Superior temporal gyrus (tissue), 1 donor: ENCODE results near the gene RASSF3.

Experiments used
- DNase-seq: peaks from one replicate; pipeline ENCODE4 v3.0.0-alpha.2; 2016; ENCODE audit errors: extremely low spot score

Gene RASSF3

GRCh38 chr12:64669270-64669842 is 59.1 kb downstream of the RASSF3 start:
- no peak for DNase-seq

GRCh38 chr12:64670019-64670418 is 59.7 kb downstream of the RASSF3 start:
- DNase-seq = no peak

- no peak for DNase-seq
These were observed 60.8 kb downstream of the RASSF3 start for GRCh38 chr12:64670919-64671639.

- DNase-seq = no peak
These were observed 61.4 kb downstream of the RASSF3 start for GRCh38 chr12:64671681-64672080.

GRCh38 chr12:64672925-64673409 is 62.7 kb downstream of the RASSF3 start:
- DNase-seq = no peak

GRCh38 chr12:64673490-64674169 is 63.3 kb downstream of the RASSF3 start:
- DNase-seq = no peak

- DNase-seq = no peak
These were observed 64.2 kb downstream of the RASSF3 start for GRCh38 chr12:64674367-64674922.

- DNase-seq = no peak
These were observed 65.5 kb downstream of the RASSF3 start for GRCh38 chr12:64675795-64676194.

GRCh38 chr12:64678248-64678647 is 68.0 kb downstream of the RASSF3 start:
- DNase-seq = no peak

GRCh38 chr12:64678835-64679234 is 68.5 kb downstream of the RASSF3 start:
- no peak for DNase-seq

- DNase-seq = no peak
These were observed 69.2 kb downstream of the RASSF3 start for GRCh38 chr12:64679487-64680001.

GRCh38 chr12:64680235-64680634 is 69.9 kb downstream of the RASSF3 start:
- DNase-seq = no peak

- DNase-seq = no peak
These were observed 71.1 kb downstream of the RASSF3 start for GRCh38 chr12:64681200-64682052.

GRCh38 chr12:64682572-64683277 is 72.4 kb downstream of the RASSF3 start:
- no peak for DNase-seq

GRCh38 chr12:64683816-64684543 is 73.7 kb downstream of the RASSF3 start:
- no peak for DNase-seq

- no peak for DNase-seq
These were observed 74.8 kb downstream of the RASSF3 start for GRCh38 chr12:64685050-64685449.

GRCh38 chr12:64685605-64686004 is 75.3 kb downstream of the RASSF3 start:
- DNase-seq = no peak

- no peak for DNase-seq
These were observed 77.5 kb downstream of the RASSF3 start for GRCh38 chr12:64687816-64688215.

GRCh38 chr12:64688219-64688618 is 77.9 kb downstream of the RASSF3 start:
- DNase-seq = no peak

GRCh38 chr12:64688715-64689114 is 78.4 kb downstream of the RASSF3 start:
- no peak for DNase-seq
